Occipital lobe (tissue), 3 donors: Measurements from ENCODE around the gene RNF225. TPM values are rescaled to one million over a fixed set of nuclear protein-coding genes. Genes with fewer than 3 reads are reported as not detected.
A peak's percentile ranks its signal among the peaks of the same experiment; 100 is the strongest.
"Not testable (repeated sequence)": the region's sequence is repeated elsewhere in the genome, so short reads cannot be mapped to it uniquely, and the experiment has no call there.

ENCODE experiments used
- DNase-seq: peaks from one replicate; lab custom pipeline; 2025; lab: John Stamatoyannopoulos, UW
- small RNA-seq: library from RNA; depleted of rRNA; stranded (forward); fragments of <200 nt; gene quantifications from one replicate; pipeline ENCODE3, GENCODE V24; 2014
- total RNA-seq: library from RNA; depleted of rRNA; stranded (reverse); fragments of >200 nt; gene quantifications from one replicate; pipeline ENCODE4 v1.2.3, GENCODE V29; 2014

The RNF225 gene
- total RNA-seq, 1 donor from 2014 or later = not detected

DNA sequence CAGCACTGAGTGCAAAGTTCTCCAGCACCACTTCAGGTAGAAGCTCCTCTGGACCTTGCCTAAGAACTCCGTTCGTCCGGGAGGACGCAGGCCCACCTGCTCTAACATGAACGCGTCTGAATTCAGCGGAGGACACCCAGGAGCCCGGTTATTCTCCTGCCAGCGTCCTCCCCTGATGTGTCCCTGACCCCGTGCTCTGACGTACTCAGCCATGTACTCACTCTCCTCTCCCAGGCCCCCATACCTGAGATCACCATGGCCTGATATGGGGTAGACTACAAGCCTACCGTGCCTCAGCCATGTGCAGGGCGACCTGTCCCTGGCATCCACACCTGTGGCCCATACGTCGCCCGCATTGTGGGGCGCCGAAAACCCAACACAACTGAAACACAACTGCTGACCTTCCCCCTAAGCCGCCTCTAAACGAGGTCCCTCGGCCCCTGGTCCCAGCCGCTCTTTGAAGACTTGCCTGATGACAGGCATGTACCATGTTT lies 12.2 kb downstream of the RNF225 start:
- no peak for DNase-seq

DNA sequence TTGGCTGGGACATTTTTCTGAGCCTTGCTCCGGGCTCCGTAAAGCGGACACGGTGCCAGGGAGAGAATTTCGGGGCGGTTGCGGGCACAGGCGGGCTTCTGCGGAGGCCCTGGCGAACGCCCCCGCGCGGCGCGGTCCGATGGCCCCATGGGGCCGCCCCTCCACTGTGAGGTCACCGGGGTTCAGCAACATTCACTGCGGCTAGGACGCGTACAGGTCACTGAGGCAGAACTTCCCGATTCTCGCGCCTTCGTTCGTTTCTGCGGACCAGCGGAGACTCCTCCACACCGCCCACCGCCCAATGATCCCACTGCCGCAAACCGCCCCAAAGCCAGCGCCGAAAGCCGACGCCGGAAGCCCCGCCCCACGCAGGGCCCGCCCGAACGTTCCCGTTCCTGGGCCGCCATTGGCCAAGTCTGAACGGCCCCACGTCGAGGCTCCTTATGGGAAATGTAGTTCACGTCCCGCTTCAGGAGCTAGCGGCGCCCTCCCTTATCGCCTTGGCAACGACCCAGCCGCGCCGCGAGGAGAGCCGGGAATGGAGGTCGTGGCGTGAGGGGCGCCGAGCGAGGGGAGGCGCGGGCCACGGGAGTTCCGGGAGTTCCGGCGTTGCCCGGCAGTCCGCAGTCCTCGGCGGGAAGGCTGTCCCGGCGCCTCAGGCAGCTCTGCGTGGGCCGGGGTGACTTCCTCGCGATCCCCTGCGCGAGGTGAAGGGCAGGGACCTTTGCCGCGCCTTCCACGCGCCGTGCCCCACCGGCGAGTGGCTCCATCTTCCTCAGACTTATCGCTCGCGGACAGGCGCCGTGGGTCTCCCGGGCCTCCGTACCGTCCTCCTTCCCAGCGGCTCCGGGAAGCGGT lies 12.9 kb downstream of the RNF225 start, which contains the start of gene ZNF584:
Gene ZNF584, plus strand, starts transcription at position 498 of the 858 bp plus-strand sequence. CDS start 499 bp downstream, outside the sequence.
- DNase-seq = peak; percentile 94

DNA sequence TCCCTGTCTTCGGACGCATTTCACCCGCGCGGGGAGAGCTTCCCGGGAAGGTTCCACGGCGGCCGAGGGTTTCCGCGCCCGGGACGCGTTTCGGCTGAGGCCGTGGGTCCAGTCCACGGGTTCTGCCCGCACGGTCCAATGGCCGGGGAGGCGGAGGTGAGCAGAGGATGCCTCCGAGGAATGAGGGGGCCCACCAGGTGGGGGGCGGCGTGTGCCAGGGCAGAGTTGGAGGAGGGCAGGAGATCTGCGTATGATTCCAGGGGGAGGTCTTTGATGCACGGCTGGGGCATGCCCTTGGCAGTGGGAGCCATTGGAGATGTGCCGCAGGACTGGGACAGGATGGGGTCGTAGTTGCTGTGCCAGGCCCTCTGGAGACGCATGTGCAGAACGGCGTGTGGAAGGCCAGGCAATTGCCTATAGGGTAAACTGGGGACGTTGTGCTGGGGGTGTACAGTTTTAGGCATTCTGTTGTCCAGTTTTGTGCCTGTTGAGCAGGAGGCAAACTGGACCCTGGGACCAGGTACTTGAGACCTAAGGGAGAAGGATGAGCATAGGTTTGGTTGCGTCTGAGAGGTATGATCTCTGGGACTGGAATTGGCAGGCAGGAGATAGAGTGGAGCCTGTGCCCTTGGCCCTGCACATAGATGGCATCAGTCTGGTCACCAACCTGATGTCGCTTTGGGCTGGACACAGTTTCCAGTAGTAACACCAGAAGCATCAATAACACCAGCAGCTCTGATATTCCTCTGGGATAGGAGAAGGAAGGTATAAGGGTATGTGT lies 13.7 kb downstream of the RNF225 start:
- DNase-seq = no peak

DNA sequence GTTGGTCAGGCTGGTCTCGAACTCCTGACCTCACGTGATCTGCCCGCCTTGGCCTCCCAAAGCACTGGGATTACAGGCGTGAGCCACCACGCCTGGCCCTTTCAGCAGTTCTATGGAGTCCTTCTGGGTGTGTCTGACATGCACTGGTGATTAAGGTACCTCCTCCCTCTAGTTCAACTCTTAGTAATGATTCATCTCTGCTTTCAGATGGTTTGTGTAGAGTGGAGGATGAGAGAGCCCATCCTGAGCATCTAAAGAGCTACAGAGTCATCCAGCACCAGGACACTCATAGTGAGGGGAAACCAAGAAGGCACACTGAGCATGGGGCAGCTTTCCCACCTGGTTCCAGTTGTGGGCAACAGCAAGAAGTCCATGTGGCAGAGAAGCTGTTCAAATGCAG lies 21.1 kb downstream of the RNF225 start:
- no peak for DNase-seq

DNA sequence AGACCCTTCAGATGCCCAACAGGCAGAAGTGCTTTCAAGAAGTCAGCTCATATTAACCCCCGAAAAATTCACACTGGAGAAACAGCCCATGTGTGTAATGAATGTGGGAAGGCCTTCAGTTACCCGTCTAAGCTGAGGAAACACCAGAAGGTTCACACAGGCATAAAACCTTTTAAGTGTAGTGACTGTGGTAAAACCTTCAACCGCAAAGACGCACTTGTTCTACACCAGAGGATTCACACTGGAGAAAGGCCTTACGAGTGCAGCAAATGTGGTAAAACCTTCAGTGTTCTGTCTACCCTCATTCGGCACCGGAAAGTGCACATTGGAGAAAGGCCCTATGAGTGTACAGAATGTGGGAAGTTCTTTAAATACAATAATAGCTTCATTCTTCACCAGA lies 21.6 kb downstream of the RNF225 start:
- DNase-seq = no peak

DNA sequence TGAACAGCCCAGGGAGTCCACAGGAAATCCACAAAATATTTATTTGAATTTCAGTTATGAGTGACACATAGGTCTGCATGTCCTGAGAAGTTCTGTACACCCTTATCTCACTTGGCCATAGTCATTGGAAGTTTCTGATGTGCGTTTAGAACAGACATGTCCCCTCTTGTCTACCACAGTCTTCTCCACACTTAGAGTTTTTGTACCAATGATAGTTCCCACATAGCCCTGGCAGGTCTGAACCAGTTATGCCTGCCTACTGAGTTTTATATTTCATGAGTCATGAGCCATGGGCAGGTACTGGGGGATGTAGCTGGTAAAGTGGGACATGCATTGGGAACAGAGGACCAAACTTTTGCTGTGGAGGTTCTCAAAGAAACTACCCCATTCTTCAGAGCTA lies 33.2 kb downstream of the RNF225 start:
- no peak for DNase-seq

DNA sequence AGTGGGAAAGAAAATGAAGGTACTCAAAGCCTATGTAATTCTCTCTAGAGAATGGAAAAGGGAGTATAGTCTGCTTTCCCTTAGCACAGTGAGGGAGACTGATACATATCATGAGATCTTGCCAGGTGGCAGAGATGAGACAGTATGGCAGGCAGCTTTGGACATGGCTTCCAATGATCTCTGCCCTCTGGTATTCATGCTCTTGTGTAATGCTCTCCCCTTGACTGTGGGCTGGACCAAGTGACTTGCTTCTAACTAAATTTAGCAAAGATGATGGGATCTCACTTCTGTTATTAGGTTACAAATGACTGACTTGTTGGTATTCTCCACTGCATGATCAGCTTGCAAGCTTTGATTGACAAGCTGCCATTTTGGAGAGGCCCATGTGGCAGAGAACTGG lies 34.3 kb downstream of the RNF225 start:
- no peak for DNase-seq

- DNase-seq = no peak
These were observed 38.8 kb downstream of the RNF225 start for GRCh38 chr19:58434217-58434616.

- peak; percentile 99 for DNase-seq
These were observed 44.4 kb downstream of the RNF225 start, which contains the start of gene ZNF132 for GRCh38 chr19:58439576-58440554. Gene ZNF132 (minus strand): TSS chr19:58440153. CDS start chr19:58439821, 332 bp downstream.

DNA sequence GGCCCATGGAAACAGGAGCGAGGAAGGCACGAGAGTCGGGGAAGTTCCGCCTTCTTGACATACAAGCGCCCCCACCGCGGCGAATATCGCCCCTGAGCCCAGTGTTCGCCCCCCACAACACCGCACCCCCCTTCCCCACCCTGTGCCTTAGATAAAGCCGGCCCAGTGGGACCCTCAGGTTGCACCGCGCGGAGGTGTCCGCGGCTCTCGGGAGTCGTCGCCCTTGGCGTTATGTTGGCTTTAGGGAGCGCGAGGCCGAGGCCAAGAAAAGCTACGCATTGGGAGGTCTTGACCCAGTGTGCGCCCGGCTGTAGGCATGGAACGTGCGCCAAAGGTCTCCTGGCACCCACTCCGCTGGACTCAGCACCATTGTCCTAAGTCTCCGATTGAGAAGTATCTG lies 45.1 kb downstream of the RNF225 start:
- no peak for DNase-seq

DNA sequence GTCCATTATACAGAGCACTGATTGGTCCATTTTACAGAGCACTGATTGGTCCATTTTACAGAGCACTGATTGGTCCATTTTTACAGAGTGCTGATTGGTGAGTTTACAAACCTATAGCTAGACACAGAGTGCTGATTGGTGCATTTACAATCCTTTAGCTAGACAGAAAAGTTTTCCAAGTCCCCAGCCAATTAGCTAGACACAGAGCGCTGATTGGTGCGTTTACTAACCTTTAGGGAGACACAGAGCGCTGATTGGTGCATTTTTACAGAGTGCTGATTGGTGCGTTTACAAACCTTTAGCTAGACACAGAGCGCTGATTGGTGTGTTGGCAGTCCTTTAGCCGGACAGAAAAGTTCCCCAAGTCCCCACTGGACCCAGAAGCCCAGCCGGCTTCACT lies 47.5 kb downstream of the RNF225 start:
- not testable (repeated sequence) for DNase-seq

Small RNA genes lying within 50 kb of the gene (small RNA-seq; reads per million reads assigned to genes)
- gene MIR4754 = not detected
- not detected for gene RNA5SP473

Other genes starting within 250 kb of the RNF225 start
- gene ZNF329, start 244.9 kb upstream of the RNF225 start, total RNA-seq = 28.4 TPM
- gene ZNF274, start 212.6 kb upstream of the RNF225 start, total RNA-seq = 25.1 TPM
- gene ZNF544, start 166.7 kb upstream of the RNF225 start, total RNA-seq = 63.8 TPM
- gene ZNF8, start 116.7 kb upstream of the RNF225 start, total RNA-seq = 17.2 TPM
- 20.6 TPM for gene ERVK3-1, start 90.3 kb upstream of the RNF225 start, total RNA-seq
- 3.0 TPM for gene ZSCAN22, start 68.7 kb upstream of the RNF225 start, total RNA-seq
- 0.94 TPM for gene A1BG, start 42.2 kb upstream of the RNF225 start, total RNA-seq
- gene ZNF497, start 32.9 kb upstream of the RNF225 start, total RNA-seq = 5.9 TPM
- 0.94 TPM for gene ZNF837, start 14.6 kb upstream of the RNF225 start, total RNA-seq
- gene RPS5, start 8.4 kb upstream of the RNF225 start, total RNA-seq = 1,568 TPM
- gene ZNF584, start 13.0 kb downstream of the RNF225 start, total RNA-seq = 14.3 TPM
- 21.7 TPM for gene ZNF132, start 44.5 kb downstream of the RNF225 start, total RNA-seq
- 18.2 TPM for gene ZNF324B, start 56.0 kb downstream of the RNF225 start, total RNA-seq
- gene ZNF324, start 71.4 kb downstream of the RNF225 start, total RNA-seq = 22.9 TPM
- 7.5 TPM for gene ZNF446, start 80.7 kb downstream of the RNF225 start, total RNA-seq
- gene SLC27A5, start 116.3 kb downstream of the RNF225 start, total RNA-seq = 4.1 TPM
- 5.0 TPM for gene ZBTB45, start 124.2 kb downstream of the RNF225 start, total RNA-seq
- 276 TPM for gene TRIM28, start 148.4 kb downstream of the RNF225 start, total RNA-seq
- 47.7 TPM for gene CHMP2A, start 159.4 kb downstream of the RNF225 start, total RNA-seq
- 45.5 TPM for gene UBE2M, start 163.0 kb downstream of the RNF225 start, total RNA-seq
- 13.1 TPM for gene MZF1, start 177.7 kb downstream of the RNF225 start, total RNA-seq